GM23248 (cell line): Measurements from ENCODE around the gene TP53I13. TPM values are rescaled to one million over a fixed set of nuclear protein-coding genes. Genes with fewer than 3 reads are reported as not detected.

Source experiments
- DNase-seq: peaks from one replicate; pipeline ENCODE4 v3.0.0-alpha.2; 2015
- H2AFZ ChIP-seq: fragments of 200-600 bp; sonication (generic); 2 replicates; pipeline ENCODE4 v1.6.1; 2016; ENCODE audit warnings: antibody characterized with exemption
- H3F3A ChIP-seq: fragments of 200-600 bp; sonication (generic); 2 replicates; pipeline ENCODE4 v1.6.1; 2016; ENCODE audit warnings: mild to moderate bottlenecking, antibody characterized with exemption, mixed run types; ENCODE audit not compliant: insufficient read depth
- H3K27ac ChIP-seq: fragments of 200-600 bp; sonication (generic); 2 replicates; pipeline ENCODE4 v1.5.1; 2016; ENCODE audit warnings: mild to moderate bottlenecking
- H3K27me3 ChIP-seq: fragments of 200-600 bp; sonication (generic); replicated peaks from 2 replicates; pipeline ENCODE4 v1.6.1; 2016; ENCODE audit warnings: mild to moderate bottlenecking; ENCODE audit not compliant: insufficient read depth
- H3K36me3 ChIP-seq: fragments of 200-600 bp; sonication (generic); 2 replicates; pipeline ENCODE4 v1.6.1; 2016; ENCODE audit warnings: low read depth, mild to moderate bottlenecking
- H3K4me1 ChIP-seq: fragments of 200-600 bp; sonication (generic); 2 replicates; pipeline ENCODE4 v1.6.1; 2016; ENCODE audit warnings: mild to moderate bottlenecking; ENCODE audit not compliant: insufficient read depth
- H3K4me2 ChIP-seq: fragments of 200-600 bp; sonication (generic); one replicate; pipeline ENCODE4 v1.6.1; 2016; ENCODE audit warnings: mild to moderate bottlenecking; ENCODE audit not compliant: unreplicated experiment
- H3K4me3 ChIP-seq: fragments of 200-600 bp; sonication (generic); 2 replicates; pipeline ENCODE4 v1.5.1; 2016; ENCODE audit warnings: mild to moderate bottlenecking
- H3K79me2 ChIP-seq: fragments of 200-600 bp; sonication (generic); 2 replicates; pipeline ENCODE4 v1.6.1; 2016; ENCODE audit warnings: mild to moderate bottlenecking; ENCODE audit not compliant: insufficient read depth
- H3K9ac ChIP-seq: fragments of 200-600 bp; sonication (generic); 2 replicates; pipeline ENCODE4 v1.6.1; 2016; ENCODE audit warnings: mild to moderate bottlenecking
- H3K9me2 ChIP-seq: fragments of 200-600 bp; sonication (generic); 2 replicates; pipeline ENCODE4 v1.6.1; 2016; ENCODE audit warnings: mixed run types, mild to moderate bottlenecking, moderate library complexity; ENCODE audit not compliant: insufficient read depth
- H3K9me3 ChIP-seq: fragments of 200-600 bp; sonication (generic); one replicate; pipeline ENCODE4 v1.6.1; 2017; ENCODE audit warnings: low read depth
- H4K20me1 ChIP-seq: fragments of 200-600 bp; sonication (generic); 2 replicates; pipeline ENCODE4 v1.6.0; 2016; ENCODE audit not compliant: insufficient read depth
- EZH2 ChIP-seq: fragments of 200-600 bp; sonication (generic); IDR thresholded peaks from 2 replicates; pipeline ENCODE4 v1.6.1; 2018; ENCODE audit warnings: antibody characterized with exemption, mild to moderate bottlenecking; ENCODE audit not compliant: insufficient read depth, poor library complexity, severe bottlenecking
- EZH2phosphoT487 ChIP-seq: fragments of 200-600 bp; sonication (generic); IDR thresholded peaks from 2 replicates; pipeline ENCODE4 v1.6.1; 2018; ENCODE audit warnings: antibody characterized with exemption, moderate library complexity, mild to moderate bottlenecking, low read depth; ENCODE audit not compliant: insufficient read depth
- WGBS, 2 experiments: methylation state at CpG; one replicate each; pipeline ENCODE4 v1.1.6; 2015 to 2017; ENCODE audit warnings: low lambda C conversion rate in 2 of 2, low coverage in 1 of 2; ENCODE audit errors: missing lambda C conversion rate in 2 of 2; 5-methylcytosine and 5-hydroxymethylcytosine counted together
- in situ Hi-C: fragments of 300-500 bp; cut with MboI; formaldehyde crosslinking; loops from 2 replicates; pipeline ENCODE4 v1.15.0; 2020
- polyA plus RNA-seq: library from polyadenylated mRNA; unstranded; fragments of >200 nt; fragmentation: Nextera tagmentation; extraction: Ambion mirVana; gene quantifications from 2 replicates; pipeline ENCODE4 v1.2.1, GENCODE V29; 2016
- total RNA-seq: library from RNA; depleted of rRNA; stranded (reverse); fragments of >200 nt; shearing (Covaris generic); gene quantifications from 2 replicates; pipeline ENCODE4 v1.2.3, GENCODE V29; 2014

Gene TP53I13
- total and polyA plus RNA-seq, 2 experiments from 2014 or later = 37.3 to 67.2 TPM

DNA sequence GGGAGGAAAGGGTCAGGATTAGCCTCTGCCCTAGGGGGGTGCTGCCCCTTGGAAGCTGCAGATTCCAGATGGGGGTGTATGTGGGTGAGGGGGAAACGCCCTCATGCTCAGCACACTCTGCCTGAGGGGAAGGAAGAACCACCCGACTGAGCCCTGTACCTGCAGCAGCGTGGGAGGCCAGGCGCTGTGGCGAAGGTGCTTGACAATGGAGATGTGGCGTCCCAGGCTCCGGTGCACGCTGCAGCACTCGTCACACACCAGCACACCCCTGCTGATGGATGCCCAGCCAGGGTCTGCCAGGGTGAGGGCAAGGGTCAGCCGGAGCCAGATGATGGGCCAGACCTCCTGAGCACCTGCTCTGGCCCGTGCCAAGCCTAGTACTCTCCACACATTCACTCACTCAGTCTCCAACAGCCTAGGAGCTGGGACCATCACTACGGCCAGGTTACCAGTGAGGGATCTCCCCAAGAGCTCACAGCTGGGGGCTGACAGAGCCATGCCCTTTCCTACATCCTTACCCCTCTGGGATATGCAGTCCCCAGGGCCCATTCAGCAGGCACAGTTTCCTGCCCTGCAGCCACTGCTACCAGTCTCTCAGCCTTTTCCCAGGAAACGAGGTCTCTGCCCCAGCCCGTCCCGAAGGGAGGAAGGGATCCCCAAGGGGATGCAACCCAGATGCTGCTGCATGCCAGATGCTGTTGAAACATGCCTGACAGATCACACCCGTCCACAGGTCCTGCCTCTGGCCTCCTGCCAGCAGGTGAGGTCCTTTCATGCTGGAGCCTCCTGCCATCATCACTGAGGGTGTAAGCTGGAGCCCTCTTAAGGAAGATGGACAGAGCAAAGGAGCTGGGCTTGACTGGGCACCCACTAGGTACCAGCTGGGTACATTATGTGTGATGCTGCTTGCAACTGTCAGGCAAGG is 15.1 kb downstream of the TP53I13 start:
- Histone ChIP-seq H3K4me3 (no peak overlapping the region), H3K4me1 (peaks cover 12% of the 10 kb centered on the region), H3K9ac (no peak overlapping the region), H3K27me3 (no peaks in the 10 kb centered on the region), H3K9me3 (no peaks in the 10 kb centered on the region), H3K4me2 (no peak overlapping the region), H4K20me1 (peaks cover 3% of the 10 kb centered on the region; the same call in 1 of the 2 replicates), H3K9me2 (no peaks in the 10 kb centered on the region), H3K36me3 (no peaks in the 10 kb centered on the region; the same call in 1 of the 2 replicates), H3F3A (no peaks in the 10 kb centered on the region), H2AFZ (no peak overlapping the region), H3K27ac (no peak overlapping the region), H3K79me2 (peaks cover 66% of the 10 kb centered on the region)
- DNase-seq = no peak
- in situ Hi-C loops = no loop called here
- WGBS, 2 experiments = 92 to 94% methylated on average over 15 to 16 of the region's 16 CpGs
- no peak for TF ChIP-seq EZH2phosphoT487
- TF ChIP-seq EZH2 = no peak

GRCh38 chr17:29584452-29585079 is 16.1 kb downstream of the TP53I13 start:
- H4K20me1 ChIP-seq = peaks cover 3% of the 10 kb centered on the region; the same call in 1 of the 2 replicates
- no peak overlapping the region for H3K27ac ChIP-seq
- no peaks in the 10 kb centered on the region for H3K9me2 ChIP-seq
- H3K27me3 ChIP-seq = no peaks in the 10 kb centered on the region
- peaks cover 12% of the 10 kb centered on the region for H3K4me1 ChIP-seq
- no peak overlapping the region for H2AFZ ChIP-seq
- H3K36me3 ChIP-seq = no peaks in the 10 kb centered on the region; the same call in 1 of the 2 replicates
- no peak for DNase-seq
- TF ChIP-seq EZH2 (no peak), EZH2phosphoT487 (no peak)
- no peak overlapping the region for H3K4me2 ChIP-seq
- in situ Hi-C loops = no loop called here
- 90 to 93% methylated on average over 12 of the region's 12 CpGs for WGBS, 2 experiments
- H3K9ac ChIP-seq = no peak overlapping the region
- no peaks in the 10 kb centered on the region for H3F3A ChIP-seq
- H3K9me3 ChIP-seq = no peaks in the 10 kb centered on the region
- no peak overlapping the region for H3K4me3 ChIP-seq
- H3K79me2 ChIP-seq = peaks cover 69% of the 10 kb centered on the region

DNA sequence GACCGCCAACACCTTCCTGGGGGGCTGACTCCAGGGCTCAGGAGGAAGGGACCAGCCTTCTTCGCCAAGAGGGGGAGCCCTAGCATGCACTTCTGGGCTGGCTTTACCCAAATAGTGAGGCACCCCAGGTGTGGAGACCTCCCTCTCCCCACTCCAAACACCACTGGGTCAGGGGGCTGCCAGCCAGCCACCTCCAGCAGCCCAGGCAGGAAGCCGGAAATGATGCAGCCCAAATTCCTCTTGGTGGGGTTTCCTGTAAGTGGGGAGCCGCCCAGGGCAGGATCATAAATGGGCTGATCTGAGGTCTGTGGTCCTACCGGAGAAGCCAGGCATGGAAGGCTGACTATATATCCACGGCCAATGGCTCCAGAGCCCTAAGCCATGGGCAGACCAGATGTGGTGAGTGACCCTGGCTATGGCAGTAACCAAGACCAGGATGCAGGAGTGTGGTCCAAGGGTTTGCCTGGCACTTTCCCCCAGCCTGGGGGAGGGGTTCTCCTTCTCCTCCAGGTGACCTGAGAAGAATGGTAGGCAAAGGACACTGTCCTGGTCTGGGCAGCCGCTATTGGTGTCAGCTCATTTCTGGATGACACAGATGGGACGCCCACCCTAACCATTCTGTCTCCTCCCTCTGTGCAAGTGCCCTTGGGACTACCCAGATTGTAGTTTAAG is 16.7 kb downstream of the TP53I13 start:
- DNase-seq = no peak
- peaks cover 17% of the 10 kb centered on the region for H3K4me1 ChIP-seq
- no peak overlapping the region for H3K4me3 ChIP-seq
- no peak overlapping the region for H3K4me2 ChIP-seq
- 77 to 78% methylated on average over 8 of the region's 8 CpGs for WGBS, 2 experiments
- H3K79me2 ChIP-seq = peaks cover 69% of the 10 kb centered on the region
- H3K9me2 ChIP-seq = no peaks in the 10 kb centered on the region
- no peak overlapping the region for H3K9ac ChIP-seq
- no peaks in the 10 kb centered on the region for H3K27me3 ChIP-seq
- H3K36me3 ChIP-seq = no peaks in the 10 kb centered on the region; the same call in 1 of the 2 replicates
- in situ Hi-C loops = no loop called here
- H3K27ac ChIP-seq = no peak overlapping the region
- no peak for TF ChIP-seq EZH2
- TF ChIP-seq EZH2phosphoT487 = no peak
- no peaks in the 10 kb centered on the region for H3K9me3 ChIP-seq
- no peak overlapping the region for H2AFZ ChIP-seq
- peaks cover 3% of the 10 kb centered on the region; the same call in 1 of the 2 replicates for H4K20me1 ChIP-seq
- H3F3A ChIP-seq = no peaks in the 10 kb centered on the region
